Subcutaneous adipose tissue (tissue), 4 donors: Measurements from ENCODE around the gene GRAMD2B. TPM values are rescaled to one million over a fixed set of nuclear protein-coding genes. Genes with fewer than 3 reads are reported as not detected.

ENCODE experiments used
- CTCF ChIP-seq: fragments of 450-650 bp; IDR thresholded peaks from one replicate; pipeline ENCODE4 v1.5.1; 2016; ENCODE audit warnings: low read depth, mild to moderate bottlenecking, control low read depth, antibody characterized with exemption, moderate library complexity
- total RNA-seq, 4 donors: library from RNA; depleted of rRNA; stranded (reverse); fragments of >200 nt; gene quantifications; one replicate each; pipeline ENCODE4 v1.1.0, GENCODE V29; 2016

Gene GRAMD2B
- total RNA-seq, 4 donors from 2014 or later = 30.3 to 50.9 (median 32.7) TPM

- no peak for TF ChIP-seq CTCF
Observed at GRCh38 chr5:126543009-126543408, 119.8 kb downstream of the GRAMD2B start.

DNA sequence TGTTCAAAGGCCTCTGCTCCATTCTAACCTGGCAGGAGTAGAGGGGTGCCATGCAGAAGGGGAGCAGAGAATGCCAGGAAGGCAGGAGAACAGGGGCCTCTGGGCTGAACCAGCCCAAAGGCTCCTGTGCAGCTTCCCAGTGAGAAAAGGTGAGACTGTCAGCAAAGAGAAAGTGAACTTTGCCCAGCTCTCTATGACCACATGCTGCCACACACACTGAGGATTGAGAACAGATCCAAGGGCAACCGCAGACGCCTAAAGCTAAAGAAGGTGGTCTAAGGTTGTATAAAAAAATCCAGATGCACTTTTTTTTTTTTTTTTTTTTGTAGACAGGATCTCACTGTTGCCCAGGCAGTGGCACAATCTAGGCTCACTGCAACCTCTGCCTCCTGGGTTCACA lies 120.5 kb downstream of the GRAMD2B start:
- no peak for TF ChIP-seq CTCF

Other genes with a start within 250 kb of the GRAMD2B start
- 10 to 100 TPM; 20.2 to 35.8 (median 27.6) TPM for gene ALDH7A1, start 171.8 kb downstream of the GRAMD2B start, total RNA-seq
- 10 to 100 TPM; 53.5 to 85.3 (median 70.8) TPM for gene PHAX, start 177.5 kb downstream of the GRAMD2B start, total RNA-seq